Posterior vena cava (tissue), 2 donors: ENCODE measurements around the gene MEGF6. TPM values are rescaled to one million over a fixed set of nuclear protein-coding genes. Genes with fewer than 3 reads are reported as not detected.

Experiments used
- DNase-seq: peaks from one replicate; pipeline ENCODE4 v3.0.0-alpha.2; 2020; ENCODE audit warnings: low spot score
- intact Hi-C, 2 donors: fragments of 100-400 bp; cut with DNase I; formaldehyde crosslinking; loops; one replicate each; pipeline versions ENCODE4 v1.14.1 to v1.14.2; 2022 to 2023
- total RNA-seq, 2 donors: library from RNA; stranded (reverse); fragmentation: NEBNext Ultra II Directional; extraction: Animal tissue kit (Norgen Biotek cat#: 25700); gene quantifications; one replicate each; pipeline ENCODE4 v1.2.1, GENCODE V29; 2021
- donor health status: DM: yes; HTN: yes; CAD: no.
- donor health status: DM: yes; HTN: yes; CAD: no.

MEGF6 gene
- total RNA-seq, 2 donors from 2014 or later = 82.3 to 123 TPM

GRCh38 chr1:3463408-3463863 lies 147.9 kb downstream of the MEGF6 start:
- intact Hi-C loops = no loop called here
- peak; percentile 78 for DNase-seq

GRCh38 chr1:3463013-3463385 lies 148.3 kb downstream of the MEGF6 start:
- DNase-seq = peak; percentile 71
- intact Hi-C loops = no loop called here

GRCh38 chr1:3462356-3463012 lies 148.8 kb downstream of the MEGF6 start:
- intact Hi-C loops = no loop called here
- peak; percentile 77 for DNase-seq

- intact Hi-C loops = no loop called here
- DNase-seq = no peak
These were observed 149.4 kb downstream of the MEGF6 start for GRCh38 chr1:3461934-3462275.

- no peak for DNase-seq
- intact Hi-C loops = no loop called here
These were observed 149.9 kb downstream of the MEGF6 start for GRCh38 chr1:3461238-3461933.

GRCh38 chr1:3460672-3461131 lies 150.6 kb downstream of the MEGF6 start:
- intact Hi-C loops = no loop called here
- DNase-seq = no peak

- no peak for DNase-seq
- intact Hi-C loops = no loop called here
These were observed 151.2 kb downstream of the MEGF6 start for GRCh38 chr1:3459940-3460671.

GRCh38 chr1:3459051-3459908 lies 152.0 kb downstream of the MEGF6 start:
- no peak for DNase-seq
- intact Hi-C loops = no loop called here

- intact Hi-C loops = no loop called here
- no peak for DNase-seq
These were observed 153.1 kb downstream of the MEGF6 start for GRCh38 chr1:3457910-3458883.

- no peak for DNase-seq
- intact Hi-C loops = no loop called here
These were observed 154.1 kb downstream of the MEGF6 start for GRCh38 chr1:3456964-3457909.

GRCh38 chr1:3456449-3456963 lies 154.8 kb downstream of the MEGF6 start:
- DNase-seq = no peak
- intact Hi-C loops = no loop called here

- intact Hi-C loops = no loop called here
- no peak for DNase-seq
These were observed 155.4 kb downstream of the MEGF6 start for GRCh38 chr1:3455670-3456448.

- DNase-seq = no peak
- intact Hi-C loops = loop anchor here in 1 of 2 donors (5.0 kb wide), 2 partner anchors 617 to 1307 kb away; no protein-coding TSS in a partner anchor
These were observed 156.3 kb downstream of the MEGF6 start for GRCh38 chr1:3454811-3455618.

GRCh38 chr1:3453891-3454810 lies 157.2 kb downstream of the MEGF6 start, which contains the start of gene ARHGEF16:
Gene ARHGEF16 (plus strand): TSS chr1:3454665. CDS start chr1:3463085, 8,420 bp downstream.
- no peak for DNase-seq
- intact Hi-C loops = loop anchor here in 1 of 2 donors (5.0 kb wide), 2 partner anchors 618 to 1308 kb away; no protein-coding TSS in a partner anchor
